Right renal cortex interstitium (tissue), 3 donors: ENCODE results near the gene MRPL22. TPM values are rescaled to one million over a fixed set of nuclear protein-coding genes. Genes with fewer than 3 reads are reported as not detected.
"Not testable (repeated sequence)": the region's sequence is repeated elsewhere in the genome, so short reads cannot be mapped to it uniquely, and the experiment has no call there.

Source experiments
- DNase-seq, 3 donors: peaks; one replicate each; pipeline ENCODE4 v3.0.0-alpha.2; 2013; ENCODE audit warnings: low read depth in 3 of 3, low spot score in 2 of 3
- polyA plus RNA-seq, 3 donors: library from polyadenylated mRNA; unstranded; fragments of 120-200 nt; gene quantifications; one replicate each; pipeline ENCODE4 v1.2.1, GENCODE V29; 2013; ENCODE audit not compliant: insufficient read length in 3 of 3

Gene MRPL22
- polyA plus RNA-seq: 10 to 100 TPM; 52.0 to 53.9 (median 53.6) TPM

GRCh38 chr5:154940772-154941620, at the start of gene MRPL22:
Gene MRPL22, plus strand, starts transcription at chr5:154941073. Its CDS starts 38 bp downstream, at chr5:154941111.
- DNase-seq: peak; percentile 87 to 91 (median 87)

DNA sequence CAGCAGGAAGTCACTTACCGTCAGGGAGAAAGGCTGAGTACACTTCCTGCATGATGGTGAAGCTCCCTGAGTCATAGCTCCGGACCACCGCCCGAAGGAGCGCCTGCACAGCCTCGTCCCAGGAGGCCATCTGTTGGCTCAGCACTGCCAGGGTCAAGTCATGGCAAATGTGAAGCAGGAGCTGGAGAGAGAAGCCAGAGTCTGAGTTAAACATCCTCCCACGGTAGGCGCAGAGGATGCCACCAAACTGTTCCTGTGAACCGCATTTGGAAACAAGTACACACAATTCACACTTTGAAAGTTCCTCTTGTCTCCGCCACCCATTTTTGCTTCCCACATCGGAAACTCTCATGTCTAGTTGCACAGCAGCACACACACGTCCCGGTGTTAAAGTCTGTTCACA, 48.5 kb upstream of the MRPL22 start:
- DNase-seq: no peak

GRCh38 chr5:154893381-154893780, 47.5 kb upstream of the MRPL22 start:
- DNase-seq: no peak

DNA sequence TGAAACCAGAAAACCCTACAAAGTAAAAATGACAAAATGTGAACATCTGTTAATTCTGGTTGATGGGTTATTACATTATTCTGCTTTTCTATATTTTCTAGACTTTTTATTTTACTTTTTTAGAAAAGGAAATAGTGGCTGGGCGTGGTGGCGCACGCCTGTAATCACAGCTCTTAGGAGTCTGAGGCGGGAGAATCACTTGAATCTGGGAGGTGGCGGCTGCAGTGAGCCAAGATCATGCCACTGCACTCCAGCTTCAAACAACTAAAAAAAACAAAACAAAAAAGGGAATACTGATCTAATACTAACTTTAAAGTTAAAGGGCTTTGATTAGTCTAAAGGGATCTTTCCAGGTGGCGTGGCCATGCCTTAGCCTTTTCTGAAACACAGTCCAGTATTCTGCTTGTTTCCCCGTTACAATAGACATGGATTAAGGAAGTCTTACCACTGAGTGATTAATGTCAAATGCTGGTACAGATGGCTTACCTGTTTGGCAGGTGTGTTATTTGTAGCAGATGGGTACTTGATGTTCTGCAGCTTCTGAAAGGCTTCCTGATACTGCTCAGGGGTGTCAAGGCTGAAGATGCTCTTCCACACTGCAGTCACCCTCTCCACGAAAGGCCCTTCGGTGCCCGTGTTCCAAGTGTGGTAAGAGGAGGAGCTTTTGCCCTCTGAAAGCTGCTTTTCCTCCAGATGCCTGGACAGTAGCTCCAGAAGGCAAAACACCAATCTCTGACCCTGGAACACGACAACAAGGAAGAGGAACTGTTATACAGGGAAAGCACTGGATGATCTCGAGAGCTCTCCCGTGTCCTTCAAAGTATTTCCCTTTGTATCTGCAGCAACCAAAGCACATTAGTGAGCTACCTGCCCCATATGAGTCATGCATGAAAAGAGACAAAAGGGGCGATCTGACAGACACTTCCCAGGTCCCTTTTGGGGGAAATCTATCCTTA, 45.0 kb upstream of the MRPL22 start:
- DNase-seq: no peak

- no peak for DNase-seq
Measured at GRCh38 chr5:154896562-154897165, 44.2 kb upstream of the MRPL22 start.

- no peak for DNase-seq
Measured at GRCh38 chr5:154898210-154898609, 42.7 kb upstream of the MRPL22 start.

GRCh38 chr5:154899151-154899816, 41.6 kb upstream of the MRPL22 start:
- no peak for DNase-seq

DNA sequence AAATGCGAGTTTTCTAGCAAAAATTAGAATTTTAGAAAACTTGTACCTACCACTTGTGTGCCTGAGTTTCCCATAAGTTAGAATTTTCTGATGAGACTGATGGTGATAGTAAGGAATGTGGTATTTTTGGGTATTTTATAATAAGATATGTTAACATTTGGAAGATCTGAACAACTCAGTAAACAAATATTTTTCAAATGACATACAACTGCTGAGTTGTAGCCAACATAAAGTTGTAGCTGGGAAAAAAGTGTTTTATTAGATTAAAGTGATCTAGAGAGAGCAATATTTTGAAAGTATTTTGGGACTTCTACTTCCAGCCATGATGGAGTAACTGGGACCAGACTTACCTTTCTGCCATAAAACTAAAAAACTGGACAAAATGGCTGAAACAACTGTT, 40.8 kb upstream of the MRPL22 start:
- DNase-seq: no peak

DNA sequence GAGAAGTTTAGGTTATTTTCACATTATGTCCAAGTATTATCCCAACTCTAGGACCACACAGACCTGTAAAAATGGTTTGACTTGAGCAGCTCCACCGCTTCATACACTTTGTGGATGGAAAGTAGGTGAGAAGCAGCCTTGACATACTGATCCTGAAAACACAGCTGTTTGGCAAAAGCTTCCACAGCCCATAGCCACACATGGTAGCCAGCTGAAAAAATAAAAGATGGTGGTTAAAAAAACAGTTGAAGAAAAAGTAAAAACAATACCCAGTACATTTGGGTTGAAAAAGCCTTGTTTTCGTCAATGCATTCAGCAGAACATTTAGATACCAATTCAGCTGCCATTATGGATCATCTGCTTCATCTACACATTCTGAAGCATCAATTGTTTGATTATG, 39.6 kb upstream of the MRPL22 start:
- no peak for DNase-seq

GRCh38 chr5:154901913-154902312, 39.0 kb upstream of the MRPL22 start:
- no peak for DNase-seq

DNA sequence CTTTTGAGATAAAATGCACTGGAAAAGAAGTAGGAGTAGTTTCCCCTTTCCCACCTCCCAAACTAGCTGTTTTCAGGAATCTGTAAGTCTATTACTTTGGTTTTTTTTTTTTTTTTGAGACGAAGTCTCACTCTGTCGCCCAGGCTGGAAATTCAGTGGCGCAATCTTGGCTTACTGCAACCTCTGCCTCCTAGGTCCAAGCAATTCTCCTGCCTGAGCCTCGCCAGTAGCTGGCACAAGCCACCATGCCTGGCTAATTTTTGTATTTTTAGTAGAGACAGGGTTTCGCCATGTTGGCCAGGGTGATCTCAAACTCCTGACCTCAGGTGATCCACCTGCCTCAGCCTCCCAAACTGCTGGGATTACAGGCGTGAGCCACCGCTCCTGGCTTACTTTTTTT, 35.3 kb upstream of the MRPL22 start:
- not testable (repeated sequence) for DNase-seq

DNA sequence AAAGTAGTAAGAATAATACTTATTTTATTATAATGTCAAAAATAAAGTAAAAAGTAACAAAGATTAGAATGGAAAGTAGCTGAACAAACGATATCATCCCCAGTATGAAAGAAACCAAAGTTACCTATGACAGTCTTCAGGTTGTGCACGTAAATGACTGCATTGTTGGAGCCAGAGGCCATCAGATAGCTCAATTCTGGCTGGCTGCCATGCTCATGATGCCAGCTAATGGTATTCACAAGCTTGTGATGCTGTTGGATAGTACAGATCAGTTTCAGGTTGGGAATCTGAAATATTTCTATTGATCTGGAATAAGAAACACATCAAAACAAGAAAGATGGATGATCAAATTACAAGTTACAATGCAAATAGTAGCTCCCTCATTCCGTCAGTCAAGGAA, 24.0 kb upstream of the MRPL22 start:
- DNase-seq: no peak

GRCh38 chr5:154917757-154918156, 23.1 kb upstream of the MRPL22 start:
- DNase-seq: no peak

DNA sequence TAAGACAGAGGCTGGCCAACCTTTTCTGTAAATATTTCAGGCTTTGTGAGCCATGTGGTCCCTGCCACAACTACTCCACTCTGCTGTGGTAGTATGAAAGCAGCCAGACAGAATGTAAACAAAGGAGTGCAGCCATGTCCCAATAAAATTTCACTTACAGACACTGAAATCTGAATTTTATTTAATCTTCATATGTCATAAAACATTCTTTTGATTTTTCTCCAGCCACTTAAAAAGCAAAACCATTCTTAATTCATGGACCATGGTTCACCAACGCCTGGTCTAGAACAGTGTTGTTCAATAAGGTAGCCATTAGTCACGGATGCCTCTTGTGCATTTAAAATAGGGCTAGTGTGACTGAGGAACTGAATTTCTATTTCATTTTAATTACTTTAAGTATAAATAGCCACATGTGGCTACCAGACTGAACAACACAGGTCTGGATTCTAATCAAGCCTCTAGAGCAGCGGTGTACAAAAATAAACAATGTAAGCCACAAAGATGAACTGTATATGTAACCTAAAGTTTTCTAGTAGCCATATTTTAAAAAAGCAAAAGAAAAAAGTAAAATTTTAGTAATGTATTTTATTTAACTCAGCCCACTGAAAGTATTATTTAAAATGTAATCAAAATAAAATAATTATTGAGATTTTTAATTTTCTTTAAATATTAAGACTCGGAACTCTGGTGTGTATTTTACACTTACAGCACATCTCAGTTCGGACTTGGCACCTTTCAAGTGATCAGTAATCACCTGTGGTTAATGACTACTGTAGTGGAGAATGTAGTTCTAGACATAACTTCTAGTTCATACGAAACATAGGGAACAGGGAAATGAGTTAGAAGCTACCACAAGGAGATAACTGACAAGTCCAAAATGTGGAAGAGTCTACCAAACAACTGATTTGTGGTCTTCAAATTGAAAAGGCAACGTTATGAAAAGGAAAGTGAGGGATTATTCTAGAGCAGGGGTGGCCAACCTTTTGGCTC, 17.1 kb upstream of the MRPL22 start:
- no peak for DNase-seq

- no peak for DNase-seq
Measured at GRCh38 chr5:154933537-154933936, 7.3 kb upstream of the MRPL22 start.

DNA sequence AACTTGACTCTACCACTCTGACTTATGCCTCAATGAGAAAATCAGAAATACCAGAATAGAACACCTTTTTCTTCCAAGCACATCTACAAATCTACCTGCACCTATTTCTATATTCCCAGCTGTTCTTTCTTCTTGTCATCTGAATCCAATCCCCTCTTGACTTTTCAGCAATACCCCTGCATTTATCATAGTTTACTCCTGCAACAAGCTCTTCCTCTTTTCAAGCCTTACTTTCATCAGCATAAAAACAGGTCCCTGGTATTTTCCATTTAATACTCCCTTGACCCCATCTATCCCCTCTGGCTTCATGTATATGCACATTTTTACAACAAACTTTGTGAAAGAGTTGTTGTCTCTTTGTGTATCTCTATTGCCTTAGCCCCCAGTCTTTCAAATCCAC, 6.0 kb upstream of the MRPL22 start:
- no peak for DNase-seq

DNA sequence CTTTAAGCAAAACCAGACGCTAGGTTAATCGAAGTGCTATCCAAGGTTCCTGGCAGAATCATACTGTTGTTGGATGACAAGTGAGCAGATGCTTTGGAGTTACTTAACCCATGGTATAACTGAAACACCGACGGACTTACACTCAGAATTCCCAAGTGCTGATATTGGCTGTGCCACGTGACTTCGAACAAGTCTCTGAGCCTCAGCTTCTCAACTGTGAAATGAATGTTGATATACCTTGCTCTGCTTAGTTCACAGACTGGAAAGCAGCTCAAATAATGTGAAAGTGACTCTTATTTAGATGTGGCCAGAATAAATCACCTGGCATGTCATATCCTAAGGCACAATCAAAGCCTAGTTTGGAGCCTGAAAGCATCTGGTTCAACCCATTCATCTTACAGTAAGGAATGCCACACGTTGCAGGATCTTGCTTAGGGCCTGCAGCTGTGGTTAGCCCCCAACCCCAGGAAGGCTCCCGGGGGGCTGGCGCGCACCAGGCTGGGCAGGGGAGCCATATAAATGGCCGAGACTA, 3.6 kb upstream of the MRPL22 start:
- DNase-seq: no peak

GRCh38 chr5:154937718-154938466, 3.0 kb upstream of the MRPL22 start, which contains the start of gene GEMIN5:
Gene GEMIN5, minus strand, starts transcription at chr5:154938211. Its CDS starts 78 bp downstream, at chr5:154938133.
- peak; percentile 54 to 67 (median 67) for DNase-seq
